ENCODE results near the gene PRCC. TPM values are rescaled to one million over a fixed set of nuclear protein-coding genes. Genes with fewer than 3 reads are reported as not detected.

The PRCC gene
- total and polyA plus RNA-seq, 10 donors, result 39.1 to 64.6 (median 55.7) TPM

DNA sequence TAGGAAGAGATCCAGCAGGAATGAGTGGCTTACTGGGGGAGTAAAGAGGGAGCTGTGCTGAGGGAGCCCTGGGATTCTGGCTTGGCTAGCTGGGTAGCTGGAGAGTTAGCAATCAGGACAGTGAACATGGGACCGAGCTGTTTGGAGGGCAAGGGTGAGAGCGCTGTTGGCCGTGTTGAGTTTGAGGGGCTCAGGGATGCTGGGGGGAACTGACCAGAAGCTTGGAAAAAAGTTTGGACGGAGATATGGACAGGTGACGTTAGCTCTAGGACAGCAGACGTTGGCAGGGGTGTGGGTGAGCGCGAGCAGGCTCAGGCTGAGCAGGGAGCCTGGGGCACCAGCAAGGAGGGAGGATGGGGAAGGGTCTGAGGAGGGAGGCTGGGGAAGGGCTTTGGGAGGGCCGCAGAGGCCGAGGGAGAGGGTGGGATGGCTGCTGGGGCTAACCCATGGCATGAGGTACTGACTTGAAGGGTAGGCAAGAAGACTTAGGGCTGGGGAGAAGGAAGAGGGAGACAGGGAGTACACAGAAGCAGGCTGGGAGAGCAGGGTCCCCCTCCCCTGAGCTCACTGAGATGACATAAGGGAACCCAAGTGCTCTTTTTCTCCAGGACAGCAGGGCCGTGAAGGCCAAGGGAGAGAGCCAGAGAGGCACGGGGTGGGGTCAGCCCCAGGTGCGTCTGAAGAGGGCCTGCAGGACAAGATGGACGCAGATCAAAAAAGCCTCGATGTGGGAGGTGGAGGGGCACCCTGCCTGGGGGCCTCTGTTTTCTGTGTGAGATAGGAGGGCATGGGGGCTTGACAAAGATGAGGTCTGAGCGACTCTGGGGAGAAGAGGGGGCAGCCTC, 41.1 kb downstream of the PRCC start:
- DNase-seq, result no peak

DNA sequence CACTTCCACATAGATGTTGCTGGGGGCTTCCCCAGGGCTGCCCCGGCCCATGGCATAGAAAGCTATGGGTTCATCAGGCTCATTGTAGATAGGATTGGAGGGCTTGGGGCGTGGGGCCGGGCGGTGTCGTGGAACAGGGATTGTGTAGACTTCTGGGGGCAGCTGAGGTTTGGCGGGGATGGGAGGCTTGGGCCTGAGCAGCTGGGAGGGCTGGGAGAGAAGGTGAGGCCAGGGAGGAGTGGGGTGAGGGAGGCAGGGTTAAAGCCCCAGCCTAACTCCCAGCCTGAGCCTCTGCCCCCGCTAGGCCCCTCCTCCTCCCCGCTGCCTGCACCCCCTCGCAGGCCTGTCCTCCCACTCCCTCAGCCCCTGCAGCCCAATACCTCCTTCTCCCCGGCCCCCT, 41.9 kb downstream of the PRCC start:
- intact Hi-C loops (cut with DNase I; ENCODE audit: low total_unique reads), result loop anchor here (10.0 kb wide), 1 partner anchor 46 kb away; the partner anchor contains the start of gene INSRR
- 87 to 94% (median 93%) methylated on average over 10 of the region's 10 CpGs for WGBS, 5 donors
- no peak for TF ChIP-seq CTCF (IDR thresholded peaks at IDR 0.05 in 8 of 11, conservative IDR thresholded peaks at IDR 0.05 in 3 of 11)
- no peak for TF ChIP-seq POLR2A (IDR thresholded peaks at IDR 0.05)
- TF ChIP-seq POLR2AphosphoS5 (IDR thresholded peaks at IDR 0.05), result peak in 1 of 3 donors; percentile 9

More for the DNA sequence above, 41.1 kb downstream of the PRCC start:
- H3K4me1 ChIP-seq, result peaks cover 0 to 58% (median 21%) of the 10 kb centered on the region in 6 donors
- H3K27ac ChIP-seq, result peak overlapping the region in 1 of 8 donors; percentile 38
- intact Hi-C loops (cut with DNase I; ENCODE audit: low total_unique reads), result loop anchor here (10.0 kb wide), 1 partner anchor 46 kb away; the partner anchor contains the start of gene INSRR
- H3K9me3 ChIP-seq, result no peaks in the 10 kb centered on the region
- H3K36me3 ChIP-seq, result peaks cover 0 to 30% (median 0%) of the 10 kb centered on the region in 6 donors
- WGBS, 5 donors, result 88 to 95% (median 93%) methylated on average over 16 of the region's 16 CpGs
- TF ChIP-seq POLR2AphosphoS5 (IDR thresholded peaks at IDR 0.05) (peak in 1 of 3 donors; percentile 30), POLR2A (IDR thresholded peaks at IDR 0.05) (no peak), CTCF (IDR thresholded peaks at IDR 0.05 in 8 of 11, conservative IDR thresholded peaks at IDR 0.05 in 3 of 11) (no peak)
- H3K4me3 ChIP-seq, result no peak overlapping the region
- peaks cover 0 to 1% (median 0%) of the 10 kb centered on the region in 7 donors for H3K27me3 ChIP-seq (replicated peaks in 1 of 7)

GRCh38 chr1:156809711-156810366, 42.5 kb downstream of the PRCC start:
- peaks cover 0 to 30% (median 0%) of the 10 kb centered on the region in 6 donors for H3K36me3 ChIP-seq
- intact Hi-C loops (cut with DNase I; ENCODE audit: low total_unique reads), result loop anchor here (10.0 kb wide), 1 partner anchor 45 kb away; the partner anchor contains the start of gene INSRR
- 84 to 95% (median 91%) methylated on average over 7 of the region's 7 CpGs for WGBS, 5 donors

More for the DNA sequence above, 41.9 kb downstream of the PRCC start:
- no peak overlapping the region for H3K27ac ChIP-seq
- H3K27me3 ChIP-seq (replicated peaks in 1 of 7), result peaks cover 0 to 10% (median 0%) of the 10 kb centered on the region in 7 donors
- H3K36me3 ChIP-seq, result peaks cover 0 to 30% (median 0%) of the 10 kb centered on the region in 6 donors
- H3K9me3 ChIP-seq, result no peaks in the 10 kb centered on the region
- H3K4me1 ChIP-seq, result peaks cover 0 to 60% (median 28%) of the 10 kb centered on the region in 6 donors
- no peak for DNase-seq
- no peak overlapping the region for H3K4me3 ChIP-seq

More at GRCh38 chr1:156809711-156810366, 42.5 kb downstream of the PRCC start:
- Histone ChIP-seq H3K27me3 (replicated peaks in 1 of 7) (peaks cover 0 to 10% (median 0%) of the 10 kb centered on the region in 7 donors), H3K9me3 (no peaks in the 10 kb centered on the region), H3K4me3 (no peak overlapping the region), H3K27ac (no peak overlapping the region), H3K4me1 (peaks cover 0 to 60% (median 32%) of the 10 kb centered on the region in 6 donors)
- TF ChIP-seq POLR2AphosphoS5 (IDR thresholded peaks at IDR 0.05) (no peak), CTCF (IDR thresholded peaks at IDR 0.05 in 8 of 11, conservative IDR thresholded peaks at IDR 0.05 in 3 of 11) (no peak), POLR2A (IDR thresholded peaks at IDR 0.05) (no peak)
- no peak for DNase-seq

Data from spleen (tissue), 11 donors.